Measurements from ENCODE around the gene ADAMTS16.

The ADAMTS16 gene

GRCh38 chr5:5303242-5303641, 163.1 kb downstream of the ADAMTS16 start:
- in situ Hi-C loops (cut with HindIII; ENCODE audit: low sequenced_read_pairs) = no loop called here

- in situ Hi-C loops (cut with HindIII; ENCODE audit: low sequenced_read_pairs) = no loop called here
Measured at GRCh38 chr5:5304361-5305020, 164.4 kb downstream of the ADAMTS16 start.

- in situ Hi-C loops (cut with HindIII; ENCODE audit: low sequenced_read_pairs) = no loop called here
Measured at GRCh38 chr5:5306696-5307095, 166.6 kb downstream of the ADAMTS16 start.

- in situ Hi-C loops (cut with HindIII; ENCODE audit: low sequenced_read_pairs) = no loop called here
Measured at GRCh38 chr5:5308319-5308718, 168.2 kb downstream of the ADAMTS16 start.

GRCh38 chr5:5309645-5310044, 169.5 kb downstream of the ADAMTS16 start:
- in situ Hi-C loops (cut with HindIII; ENCODE audit: low sequenced_read_pairs) = loop anchor here (5.0 kb wide), 1 partner anchor 32 kb away; no protein-coding TSS in a partner anchor

GRCh38 chr5:5313101-5313635, 173.0 kb downstream of the ADAMTS16 start:
- in situ Hi-C loops (cut with HindIII; ENCODE audit: low sequenced_read_pairs) = loop anchor here (5.0 kb wide), 1 partner anchor 36 kb away; no protein-coding TSS in a partner anchor

- in situ Hi-C loops (cut with HindIII; ENCODE audit: low sequenced_read_pairs) = loop anchor here (5.0 kb wide), 1 partner anchor 37 kb away; no protein-coding TSS in a partner anchor
Measured at GRCh38 chr5:5314166-5314565, 174.0 kb downstream of the ADAMTS16 start.

- in situ Hi-C loops (cut with HindIII; ENCODE audit: low sequenced_read_pairs) = loop anchor here (5.0 kb wide), 1 partner anchor 37 kb away; no protein-coding TSS in a partner anchor
Measured at GRCh38 chr5:5314626-5315025, 174.5 kb downstream of the ADAMTS16 start.

- in situ Hi-C loops (cut with HindIII; ENCODE audit: low sequenced_read_pairs) = no loop called here
Measured at GRCh38 chr5:5315068-5315980, 175.2 kb downstream of the ADAMTS16 start.

- in situ Hi-C loops (cut with HindIII; ENCODE audit: low sequenced_read_pairs) = no loop called here
Measured at GRCh38 chr5:5316334-5316733, 176.2 kb downstream of the ADAMTS16 start.

GRCh38 chr5:5317976-5318375, 177.8 kb downstream of the ADAMTS16 start:
- in situ Hi-C loops (cut with HindIII; ENCODE audit: low sequenced_read_pairs) = no loop called here

GRCh38 chr5:5318426-5319190, 178.5 kb downstream of the ADAMTS16 start:
- in situ Hi-C loops (cut with HindIII; ENCODE audit: low sequenced_read_pairs) = no loop called here

GRCh38 chr5:5320062-5320805, 180.1 kb downstream of the ADAMTS16 start:
- in situ Hi-C loops (cut with HindIII; ENCODE audit: low sequenced_read_pairs) = no loop called here

GRCh38 chr5:5321137-5321536, 181.0 kb downstream of the ADAMTS16 start:
- in situ Hi-C loops (cut with HindIII; ENCODE audit: low sequenced_read_pairs) = no loop called here

GRCh38 chr5:5323551-5323950, 183.4 kb downstream of the ADAMTS16 start:
- in situ Hi-C loops (cut with HindIII; ENCODE audit: low sequenced_read_pairs) = no loop called here

GRCh38 chr5:5326115-5326758, 186.1 kb downstream of the ADAMTS16 start:
- in situ Hi-C loops (cut with HindIII; ENCODE audit: low sequenced_read_pairs) = no loop called here

- in situ Hi-C loops (cut with HindIII; ENCODE audit: low sequenced_read_pairs) = no loop called here
Measured at GRCh38 chr5:5327126-5327525, 187.0 kb downstream of the ADAMTS16 start.

- in situ Hi-C loops (cut with HindIII; ENCODE audit: low sequenced_read_pairs) = loop anchor here (5.0 kb wide), 1 partner anchor 34 kb away; no protein-coding TSS in a partner anchor
Measured at GRCh38 chr5:5330728-5331452, 190.8 kb downstream of the ADAMTS16 start.

- in situ Hi-C loops (cut with HindIII; ENCODE audit: low sequenced_read_pairs) = loop anchor here (5.0 kb wide), 1 partner anchor 35 kb away; no protein-coding TSS in a partner anchor
Measured at GRCh38 chr5:5331848-5332247, 191.7 kb downstream of the ADAMTS16 start.
